ENCODE measurements around the gene USP6NL.

DNA sequence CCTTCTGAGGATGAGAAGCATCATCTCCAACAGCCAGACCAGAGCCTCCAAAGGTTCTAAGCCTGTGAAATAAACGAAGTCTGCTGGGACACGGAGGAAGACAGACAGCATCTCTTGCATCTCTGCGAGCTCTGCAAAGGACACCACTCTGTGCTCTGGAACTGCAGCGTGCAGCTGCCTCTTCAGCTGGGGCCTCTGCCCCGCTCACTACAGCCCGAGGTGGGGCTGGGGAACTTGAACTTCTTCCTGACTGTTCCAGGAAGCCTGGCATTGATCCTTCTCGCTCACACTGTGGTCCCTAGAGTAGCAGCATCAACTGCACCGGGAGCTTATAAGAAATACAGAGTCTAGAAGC, 163.3 kb downstream of the USP6NL start:
- TF ChIP-seq EZH2 (IDR thresholded peaks at IDR 0.05; ENCODE audit: low read length), result no peak
- TF ChIP-seq, protein P1, sequence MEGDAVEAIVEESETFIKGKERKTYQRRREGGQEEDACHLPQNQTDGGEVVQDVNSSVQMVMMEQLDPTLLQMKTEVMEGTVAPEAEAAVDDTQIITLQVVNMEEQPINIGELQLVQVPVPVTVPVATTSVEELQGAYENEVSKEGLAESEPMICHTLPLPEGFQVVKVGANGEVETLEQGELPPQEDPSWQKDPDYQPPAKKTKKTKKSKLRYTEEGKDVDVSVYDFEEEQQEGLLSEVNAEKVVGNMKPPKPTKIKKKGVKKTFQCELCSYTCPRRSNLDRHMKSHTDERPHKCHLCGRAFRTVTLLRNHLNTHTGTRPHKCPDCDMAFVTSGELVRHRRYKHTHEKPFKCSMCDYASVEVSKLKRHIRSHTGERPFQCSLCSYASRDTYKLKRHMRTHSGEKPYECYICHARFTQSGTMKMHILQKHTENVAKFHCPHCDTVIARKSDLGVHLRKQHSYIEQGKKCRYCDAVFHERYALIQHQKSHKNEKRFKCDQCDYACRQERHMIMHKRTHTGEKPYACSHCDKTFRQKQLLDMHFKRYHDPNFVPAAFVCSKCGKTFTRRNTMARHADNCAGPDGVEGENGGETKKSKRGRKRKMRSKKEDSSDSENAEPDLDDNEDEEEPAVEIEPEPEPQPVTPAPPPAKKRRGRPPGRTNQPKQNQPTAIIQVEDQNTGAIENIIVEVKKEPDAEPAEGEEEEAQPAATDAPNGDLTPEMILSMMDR (optimal IDR thresholded peaks at IDR 0.05 in 1 of 3, IDR thresholded peaks at IDR 0.05 in 1 of 3, conservative IDR thresholded peaks at IDR 0.05 in 1 of 3; ENCODE audit: extremely low read depth in 1 of 3, insufficient read depth in 2 of 3, low read length in 3 of 3), result no peak
